ENCODE measurements around the gene B3GALT6. TPM values are rescaled to one million over a fixed set of nuclear protein-coding genes. Genes with fewer than 3 reads are reported as not detected.

Gene B3GALT6
- total RNA-seq, 1 experiment from 2014 or later = 24.6 TPM

- no peak for TF ChIP-seq CTCF (IDR thresholded peaks at IDR 0.05; ENCODE audit: unreplicated experiment)
- Mint-ChIP-seq H3K9me3 (ENCODE audit: unreplicated experiment) (no peaks in the 10 kb centered on the region), H3K36me3 (ENCODE audit: insufficient read depth, unreplicated experiment) (peaks cover 10% of the 10 kb centered on the region), H3K4me3 (ENCODE audit: unreplicated experiment) (no peak overlapping the region), H3K27ac (ENCODE audit: low read depth, unreplicated experiment) (no peak overlapping the region), H3K27me3 (ENCODE audit: insufficient read depth, unreplicated experiment) (no peaks in the 10 kb centered on the region), H3K4me1 (ENCODE audit: insufficient read depth, unreplicated experiment) (no peaks in the 10 kb centered on the region)
- DNase-seq (ENCODE audit: unreplicated experiment) = peak; percentile 16
- BruUV-seq (replicated peaks) = no TSS peak
- ChIA-PET CTCF (interaction anchor here (1.1 kb wide), 1 partner anchor 24 kb away, joined by 3 read pairs; no protein-coding TSS in a partner anchor), POLR2A (no interaction called here)
- intact Hi-C loops (cut with micrococcal nuclease) = no loop called here
These were observed 6.1 kb downstream of the B3GALT6 start for GRCh38 chr1:1237874-1238701.

GRCh38 chr1:1238702-1239178 lies 6.7 kb downstream of the B3GALT6 start:
- Mint-ChIP-seq H3K9me3 (ENCODE audit: unreplicated experiment) (no peaks in the 10 kb centered on the region), H3K27ac (ENCODE audit: low read depth, unreplicated experiment) (no peak overlapping the region), H3K4me1 (ENCODE audit: insufficient read depth, unreplicated experiment) (no peaks in the 10 kb centered on the region), H3K27me3 (ENCODE audit: insufficient read depth, unreplicated experiment) (no peaks in the 10 kb centered on the region), H3K4me3 (ENCODE audit: unreplicated experiment) (no peak overlapping the region), H3K36me3 (ENCODE audit: insufficient read depth, unreplicated experiment) (peaks cover 5% of the 10 kb centered on the region)
- CTCF ChIA-PET = interaction anchor here (0.7 to 1.1 kb wide), 2 partner anchors 12 to 23 kb away, joined by 3 read pairs; no protein-coding TSS in a partner anchor
- POLR2A ChIA-PET = interaction anchor here (1.1 to 1.2 kb wide), 2 partner anchors 12 to 22 kb away, joined by 5 read pairs; no protein-coding TSS in a partner anchor
- DNase-seq (ENCODE audit: unreplicated experiment) = no peak
- intact Hi-C loops (cut with micrococcal nuclease) = no loop called here
- BruUV-seq (replicated peaks) = no TSS peak
- TF ChIP-seq CTCF (IDR thresholded peaks at IDR 0.05; ENCODE audit: unreplicated experiment) = no peak

- H3K4me1 Mint-ChIP-seq (ENCODE audit: insufficient read depth, unreplicated experiment) = no peaks in the 10 kb centered on the region
- intact Hi-C loops (cut with micrococcal nuclease) = no loop called here
- CTCF ChIA-PET = interaction anchor here (0.7 to 0.8 kb wide), 2 partner anchors 12 to 117 kb away, joined by 3 read pairs; no protein-coding TSS in a partner anchor
- no peaks in the 10 kb centered on the region for H3K9me3 Mint-ChIP-seq (ENCODE audit: unreplicated experiment)
- BruUV-seq (replicated peaks) = no TSS peak
- H3K4me3 Mint-ChIP-seq (ENCODE audit: unreplicated experiment) = no peak overlapping the region
- no peak for DNase-seq (ENCODE audit: unreplicated experiment)
- POLR2A ChIA-PET = interaction anchor here (0.8 to 1.2 kb wide), 3 partner anchors 8 to 22 kb away, joined by 5 to 6 read pairs (median 5); no protein-coding TSS in a partner anchor
- H3K36me3 Mint-ChIP-seq (ENCODE audit: insufficient read depth, unreplicated experiment) = peaks cover under 1% of the 10 kb centered on the region
- TF ChIP-seq CTCF (IDR thresholded peaks at IDR 0.05; ENCODE audit: unreplicated experiment) = no peak
- no peak overlapping the region for H3K27ac Mint-ChIP-seq (ENCODE audit: low read depth, unreplicated experiment)
- H3K27me3 Mint-ChIP-seq (ENCODE audit: insufficient read depth, unreplicated experiment) = no peaks in the 10 kb centered on the region
These were observed 7.2 kb downstream of the B3GALT6 start for GRCh38 chr1:1239227-1239613.

- no peaks in the 10 kb centered on the region for H3K9me3 Mint-ChIP-seq (ENCODE audit: unreplicated experiment)
- no peaks in the 10 kb centered on the region for H3K27me3 Mint-ChIP-seq (ENCODE audit: insufficient read depth, unreplicated experiment)
- no peaks in the 10 kb centered on the region for H3K4me1 Mint-ChIP-seq (ENCODE audit: insufficient read depth, unreplicated experiment)
- ChIA-PET POLR2A (interaction anchor here (0.6 to 1.5 kb wide), 5 partner anchors 9 to 159 kb away, joined by 3 to 6 read pairs (median 5); partner anchors contain the start of gene CCNL2), CTCF (interaction anchor here (0.7 to 0.8 kb wide), 3 partner anchors 11 to 117 kb away, joined by 3 read pairs; no protein-coding TSS in a partner anchor)
- TF ChIP-seq CTCF (IDR thresholded peaks at IDR 0.05; ENCODE audit: unreplicated experiment) = no peak
- H3K4me3 Mint-ChIP-seq (ENCODE audit: unreplicated experiment) = no peak overlapping the region
- H3K36me3 Mint-ChIP-seq (ENCODE audit: insufficient read depth, unreplicated experiment) = no peaks in the 10 kb centered on the region
- intact Hi-C loops (cut with micrococcal nuclease) = no loop called here
- peak; percentile 13 for DNase-seq (ENCODE audit: unreplicated experiment)
- H3K27ac Mint-ChIP-seq (ENCODE audit: low read depth, unreplicated experiment) = no peak overlapping the region
- no TSS peak for BruUV-seq (replicated peaks)
These were observed 7.7 kb downstream of the B3GALT6 start for GRCh38 chr1:1239614-1240347.
